SH-SY5Y (cell line): Measurements from ENCODE around the gene APH1A.

Experiments used
- GATA2 ChIP-seq: IDR thresholded peaks from 2 replicates; pipeline ENCODE4 v1.6.1; 2011; ENCODE audit warnings: mild to moderate bottlenecking, low read depth, low read length
- GATA3 ChIP-seq: IDR thresholded peaks from 2 replicates; pipeline ENCODE4 v1.6.1; 2011; ENCODE audit warnings: low read depth, mild to moderate bottlenecking, low read length, moderate library complexity

APH1A gene

GRCh38 chr1:150280138-150280707 lies 11.4 kb upstream of the APH1A start:
- no peak for TF ChIP-seq GATA3
- TF ChIP-seq GATA2: no peak

- no peak for TF ChIP-seq GATA3
- no peak for TF ChIP-seq GATA2
Measured at GRCh38 chr1:150273311-150273710, 4.5 kb upstream of the APH1A start.

- TF ChIP-seq GATA3 (no peak), GATA2 (no peak)
Measured at GRCh38 chr1:150271291-150271959, 2.6 kb upstream of the APH1A start.

GRCh38 chr1:150269451-150269850 lies 635 bp upstream of the APH1A start:
- no peak for TF ChIP-seq GATA2
- TF ChIP-seq GATA3: no peak

GRCh38 chr1:150268340-150268704 lies 494 bp downstream of the APH1A start:
- TF ChIP-seq GATA3 (no peak), GATA2 (no peak)

- no peak for TF ChIP-seq GATA3
- TF ChIP-seq GATA2: no peak
Measured at GRCh38 chr1:150267896-150268295, 920 bp downstream of the APH1A start.

GRCh38 chr1:150263549-150263948 lies 5.3 kb downstream of the APH1A start:
- no peak for TF ChIP-seq GATA3
- no peak for TF ChIP-seq GATA2

GRCh38 chr1:150262388-150263320 lies 6.2 kb downstream of the APH1A start:
- TF ChIP-seq GATA3: no peak
- no peak for TF ChIP-seq GATA2

- TF ChIP-seq GATA2 (no peak), GATA3 (no peak)
Measured at GRCh38 chr1:150261367-150261766, 7.4 kb downstream of the APH1A start.

GRCh38 chr1:150259758-150260669 lies 8.8 kb downstream of the APH1A start:
- TF ChIP-seq GATA3: no peak
- no peak for TF ChIP-seq GATA2

- no peak for TF ChIP-seq GATA2
- no peak for TF ChIP-seq GATA3
Measured at GRCh38 chr1:150259217-150259616, 9.6 kb downstream of the APH1A start.

- TF ChIP-seq GATA3 (no peak), GATA2 (no peak)
Measured at GRCh38 chr1:150257624-150258585, 10.9 kb downstream of the APH1A start, which contains the start of gene CA14. Gene CA14, plus strand, starts transcription at chr1:150257774. Its CDS starts 355 bp downstream, at chr1:150258129.

- TF ChIP-seq GATA3 (no peak), GATA2 (no peak)
Measured at GRCh38 chr1:150256554-150257341, 12.1 kb downstream of the APH1A start.

- no peak for TF ChIP-seq GATA2
- TF ChIP-seq GATA3: no peak
Measured at GRCh38 chr1:150256198-150256553, 12.6 kb downstream of the APH1A start.
